Stomach (tissue), 4 donors: Measurements from ENCODE around the gene FXYD3.
"Not testable (repeated sequence)": the region's sequence is repeated elsewhere in the genome, so short reads cannot be mapped to it uniquely, and the experiment has no call there.

ENCODE experiments used
- POLR2A ChIP-seq, 4 donors: fragments of 450-650 bp; IDR thresholded peaks; one replicate each; pipeline ENCODE4 v1.6.1; 2016; ENCODE audit warnings: antibody characterized with exemption in 4 of 4, control low read depth in 2 of 4, mild to moderate bottlenecking in 1 of 4, moderate library complexity in 1 of 4
- POLR2AphosphoS5 ChIP-seq, 3 donors: sonication (generic); formaldehyde crosslinking; IDR thresholded peaks; one replicate each; pipeline ENCODE4 v1.6.1; 2016; ENCODE audit warnings: antibody characterized with exemption in 3 of 3

- not testable (repeated sequence) for TF ChIP-seq POLR2AphosphoS5, POLR2A (IDR thresholded peaks at IDR 0.05)
Observed at GRCh38 chr19:35101949-35102348, 13.7 kb upstream of the FXYD3 start.
